Endometrium (tissue), 2 donors: ENCODE measurements around the gene PLRG1.
"Not testable (repeated sequence)": the region's sequence is repeated elsewhere in the genome, so short reads cannot be mapped to it uniquely, and the experiment has no call there.

Experiments used
- FAIRE-seq: peaks from 2 replicates; lab custom pipeline; 2012; peaks lifted over from hg19 to GRCh38; lab: Jason Lieb, UNC
- donor health status: control.
- donor health status: control.

PLRG1 gene

GRCh38 chr4:154549894-154550790 lies at the start of gene PLRG1:
TSS of gene PLRG1 (minus strand) at chr4:154550400. CDS start at chr4:154550308, 92 bp downstream.
- FAIRE-seq = peak; percentile 95

- FAIRE-seq = no peak
These were observed 47.9 kb upstream of the PLRG1 start for GRCh38 chr4:154597798-154598774.

- FAIRE-seq = not testable (repeated sequence)
These were observed 47.1 kb upstream of the PLRG1 start for GRCh38 chr4:154597281-154597680.

- FAIRE-seq = no peak
These were observed 45.6 kb upstream of the PLRG1 start for GRCh38 chr4:154595807-154596206.

GRCh38 chr4:154594343-154594742 lies 44.1 kb upstream of the PLRG1 start:
- not testable (repeated sequence) for FAIRE-seq

- no peak for FAIRE-seq
These were observed 43.7 kb upstream of the PLRG1 start for GRCh38 chr4:154593868-154594267.

GRCh38 chr4:154591890-154592289 lies 41.7 kb upstream of the PLRG1 start:
- no peak for FAIRE-seq

- FAIRE-seq = no peak
These were observed 40.3 kb upstream of the PLRG1 start, which contains the start of gene FGA for GRCh38 chr4:154590329-154591006. TSS of gene FGA (minus strand) at chr4:154590742. CDS start at chr4:154590687, 55 bp downstream.

GRCh38 chr4:154589296-154590197 lies 39.3 kb upstream of the PLRG1 start:
- no peak for FAIRE-seq

GRCh38 chr4:154588198-154588597 lies 38.0 kb upstream of the PLRG1 start:
- FAIRE-seq = no peak

GRCh38 chr4:154586296-154587033 lies 36.3 kb upstream of the PLRG1 start:
- no peak for FAIRE-seq

- no peak for FAIRE-seq
These were observed 35.3 kb upstream of the PLRG1 start for GRCh38 chr4:154585369-154586018.

GRCh38 chr4:154584259-154584658 lies 34.1 kb upstream of the PLRG1 start:
- no peak for FAIRE-seq

- FAIRE-seq = no peak
These were observed 33.5 kb upstream of the PLRG1 start for GRCh38 chr4:154583677-154584076.

- FAIRE-seq = peak; percentile 69
These were observed 33.0 kb upstream of the PLRG1 start for GRCh38 chr4:154583230-154583629.

- FAIRE-seq = no peak
These were observed 32.5 kb upstream of the PLRG1 start for GRCh38 chr4:154582723-154583122.

- no peak for FAIRE-seq
These were observed 29.7 kb upstream of the PLRG1 start for GRCh38 chr4:154579927-154580326.

- no peak for FAIRE-seq
These were observed 28.7 kb upstream of the PLRG1 start for GRCh38 chr4:154578919-154579318.

- no peak for FAIRE-seq
These were observed 27.1 kb upstream of the PLRG1 start for GRCh38 chr4:154577324-154577723.

GRCh38 chr4:154574311-154574710 lies 24.1 kb upstream of the PLRG1 start:
- no peak for FAIRE-seq
